ENCODE results near the gene SIL1.

Gene SIL1

DNA sequence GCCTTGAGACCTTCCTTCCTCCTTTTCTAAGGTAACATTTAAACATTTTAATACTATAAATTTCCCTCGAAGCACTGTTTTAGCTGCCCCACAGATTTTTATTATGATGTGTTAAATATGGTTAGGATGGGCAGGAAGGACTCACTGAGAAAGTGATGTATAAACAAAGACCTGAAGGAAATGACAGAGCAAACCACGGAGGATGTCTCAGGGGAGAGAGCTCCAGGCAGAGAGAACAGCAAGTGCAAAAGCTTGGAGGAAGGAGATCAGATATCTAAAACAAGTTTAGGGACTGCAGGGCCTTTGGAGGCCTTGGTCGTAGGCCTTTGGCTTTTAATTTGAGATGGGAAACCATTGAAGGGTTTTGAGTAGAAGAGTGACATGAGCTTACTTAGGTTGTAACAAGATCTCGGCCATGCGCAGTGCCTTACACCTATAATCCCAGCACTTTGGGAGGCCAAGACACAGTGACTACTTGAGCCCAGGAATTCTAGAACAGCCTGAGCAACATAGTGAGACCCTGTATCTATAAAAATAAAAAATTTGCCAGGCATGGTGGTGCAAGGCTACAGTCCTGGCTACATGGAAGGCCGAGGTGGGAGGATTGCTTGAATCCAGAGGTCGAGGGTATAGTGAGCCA lies 287.5 kb downstream of the SIL1 start:
- ChIA-PET CTCF (interaction anchor here (0.5 kb wide), 1 partner anchor 312 kb away, joined by 3 read pairs; no protein-coding TSS in a partner anchor), POLR2A (no interaction called here)

DNA sequence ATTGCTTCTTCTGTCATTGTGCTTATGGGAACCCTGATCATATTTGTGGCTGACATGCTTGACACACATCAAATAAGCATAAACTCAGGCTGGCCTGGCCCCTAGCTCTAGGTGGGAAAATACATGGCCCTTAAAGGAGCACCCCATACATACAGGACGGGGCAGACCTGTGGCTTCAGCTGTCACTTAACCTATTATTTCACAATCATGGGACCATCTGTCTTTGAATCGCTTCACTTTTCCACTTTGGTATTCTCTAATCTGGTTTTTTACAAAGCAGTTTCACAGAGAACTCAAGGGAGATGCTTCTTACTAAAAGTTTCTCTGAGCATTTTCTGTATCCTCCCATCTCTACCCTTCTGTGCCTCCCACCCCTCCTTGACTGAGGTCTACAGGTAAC lies 288.4 kb downstream of the SIL1 start:
- TF ChIP-seq FOXA1 (IDR thresholded peaks at IDR 0.05) (no peak), FOXK2 (IDR thresholded peaks at IDR 0.05) (no peak), SUZ12 (IDR thresholded peaks at IDR 0.05) (no peak), LEF1 (IDR thresholded peaks at IDR 0.05; ENCODE audit: borderline replicate concordance) (no peak), SP1 (IDR thresholded peaks at IDR 0.05) (no peak), ARNT (IDR thresholded peaks at IDR 0.05) (no peak), BHLHE40 (IDR thresholded peaks at IDR 0.05; ENCODE audit: borderline replicate concordance) (no peak), ZNF384 (IDR thresholded peaks at IDR 0.05) (no peak), CTBP1 (IDR thresholded peaks at IDR 0.05; ENCODE audit: borderline replicate concordance) (no peak), FOXM1 (IDR thresholded peaks at IDR 0.05; ENCODE audit: borderline replicate concordance) (no peak), L3MBTL2 (conservative IDR thresholded peaks at IDR 0.05) (no peak), NFRKB (IDR thresholded peaks at IDR 0.05) (no peak), ELF4 (IDR thresholded peaks at IDR 0.05) (no peak)
- TF ChIP-seq, protein P1, sequence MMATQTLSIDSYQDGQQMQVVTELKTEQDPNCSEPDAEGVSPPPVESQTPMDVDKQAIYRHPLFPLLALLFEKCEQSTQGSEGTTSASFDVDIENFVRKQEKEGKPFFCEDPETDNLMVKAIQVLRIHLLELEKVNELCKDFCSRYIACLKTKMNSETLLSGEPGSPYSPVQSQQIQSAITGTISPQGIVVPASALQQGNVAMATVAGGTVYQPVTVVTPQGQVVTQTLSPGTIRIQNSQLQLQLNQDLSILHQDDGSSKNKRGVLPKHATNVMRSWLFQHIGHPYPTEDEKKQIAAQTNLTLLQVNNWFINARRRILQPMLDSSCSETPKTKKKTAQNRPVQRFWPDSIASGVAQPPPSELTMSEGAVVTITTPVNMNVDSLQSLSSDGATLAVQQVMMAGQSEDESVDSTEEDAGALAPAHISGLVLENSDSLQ (IDR thresholded peaks at IDR 0.05), result no peak
- POLR2A ChIA-PET, result no interaction called here
- DNase-seq (ENCODE audit: extremely low spot score), result no peak
- CTCF ChIA-PET, result no interaction called here

More for the DNA sequence above, 287.5 kb downstream of the SIL1 start:
- no peak for DNase-seq (ENCODE audit: extremely low spot score)
- no peak for TF ChIP-seq CTBP1 (IDR thresholded peaks at IDR 0.05; ENCODE audit: borderline replicate concordance)
- no peak for TF ChIP-seq LEF1 (IDR thresholded peaks at IDR 0.05; ENCODE audit: borderline replicate concordance)

DNA sequence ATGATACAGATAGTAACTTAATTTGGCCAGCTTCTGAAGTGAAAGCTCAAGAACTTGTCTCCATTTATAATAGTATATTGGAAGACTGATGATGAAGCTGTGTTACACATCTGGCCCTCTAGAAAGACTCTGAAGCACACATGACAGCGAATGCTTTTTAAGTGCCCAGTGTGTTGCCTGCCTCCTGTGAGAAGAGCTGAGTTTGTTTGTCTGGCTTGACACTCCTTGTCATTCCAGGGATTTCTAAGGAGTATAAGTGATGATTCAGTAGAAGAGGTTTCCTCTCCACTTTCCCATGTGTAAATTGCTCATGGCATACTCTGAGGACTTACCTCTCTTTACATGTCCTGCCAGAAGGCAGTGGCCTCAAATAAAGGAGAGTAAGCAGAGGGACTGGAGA lies 292.6 kb downstream of the SIL1 start:
- no peak for DNase-seq (ENCODE audit: extremely low spot score)
- CTCF ChIA-PET, result no interaction called here
- POLR2A ChIA-PET, result no interaction called here
- TF ChIP-seq FOXM1 (IDR thresholded peaks at IDR 0.05; ENCODE audit: borderline replicate concordance), result no peak
- no peak for TF ChIP-seq SUZ12 (IDR thresholded peaks at IDR 0.05)
- TF ChIP-seq BHLHE40 (IDR thresholded peaks at IDR 0.05; ENCODE audit: borderline replicate concordance), result no peak
- TF ChIP-seq L3MBTL2 (conservative IDR thresholded peaks at IDR 0.05), result no peak
- no peak for TF ChIP-seq CTBP1 (IDR thresholded peaks at IDR 0.05; ENCODE audit: borderline replicate concordance)
- no peak for TF ChIP-seq TARDBP (IDR thresholded peaks at IDR 0.05)
- TF ChIP-seq ARNT (IDR thresholded peaks at IDR 0.05), result no peak
- TF ChIP-seq ELF4 (IDR thresholded peaks at IDR 0.05), result no peak
- TF ChIP-seq FOXA1 (IDR thresholded peaks at IDR 0.05), result no peak

DNA sequence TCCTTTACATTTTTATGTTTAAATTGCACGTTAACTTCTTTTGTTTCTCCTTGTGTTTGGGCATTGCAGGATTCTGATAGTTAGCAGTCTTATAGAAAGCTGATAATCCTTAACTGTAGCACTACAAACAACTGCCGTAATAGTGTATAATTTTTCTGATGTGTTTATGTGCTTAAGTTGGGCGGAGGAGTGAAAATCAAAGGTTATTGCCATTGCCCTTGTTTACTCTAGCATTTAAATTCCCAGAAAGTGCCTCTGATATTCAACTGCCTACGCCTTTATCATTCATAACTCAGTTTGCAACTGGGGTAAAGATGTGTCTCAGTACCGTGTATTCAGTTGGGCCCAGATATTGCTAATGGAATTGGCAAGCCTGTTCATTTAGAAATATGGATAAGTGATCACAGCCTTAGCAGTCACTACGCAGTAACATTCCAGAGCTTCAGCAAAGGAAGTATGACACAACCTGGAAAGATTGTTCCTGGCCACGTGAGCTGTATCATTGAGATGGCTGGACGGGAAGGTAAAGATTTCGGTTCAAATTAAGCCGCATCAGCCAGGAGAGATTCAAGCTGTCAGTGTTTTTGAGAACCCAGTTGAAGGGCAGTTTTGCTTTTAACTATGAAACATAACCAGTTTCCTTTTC lies 294.9 kb downstream of the SIL1 start:
- POLR2A ChIA-PET, result no interaction called here
- TF ChIP-seq SP1 (IDR thresholded peaks at IDR 0.05) (no peak), BHLHE40 (IDR thresholded peaks at IDR 0.05; ENCODE audit: borderline replicate concordance) (no peak), FOXA1 (IDR thresholded peaks at IDR 0.05) (no peak), ARNT (IDR thresholded peaks at IDR 0.05) (no peak), ZNF384 (IDR thresholded peaks at IDR 0.05) (no peak), LEF1 (IDR thresholded peaks at IDR 0.05; ENCODE audit: borderline replicate concordance) (no peak), FOXK2 (IDR thresholded peaks at IDR 0.05) (no peak), NFRKB (IDR thresholded peaks at IDR 0.05) (no peak), ELF4 (IDR thresholded peaks at IDR 0.05) (no peak), FOXM1 (IDR thresholded peaks at IDR 0.05; ENCODE audit: borderline replicate concordance) (no peak), SUZ12 (IDR thresholded peaks at IDR 0.05) (no peak), HDGF (IDR thresholded peaks at IDR 0.05; ENCODE audit: borderline replicate concordance) (no peak), CTBP1 (IDR thresholded peaks at IDR 0.05; ENCODE audit: borderline replicate concordance) (no peak), TARDBP (IDR thresholded peaks at IDR 0.05) (no peak), L3MBTL2 (conservative IDR thresholded peaks at IDR 0.05) (no peak)
- TF ChIP-seq, protein P1 (IDR thresholded peaks at IDR 0.05), result no peak
- no peak for DNase-seq (ENCODE audit: extremely low spot score)
- CTCF ChIA-PET, result no interaction called here

DNA sequence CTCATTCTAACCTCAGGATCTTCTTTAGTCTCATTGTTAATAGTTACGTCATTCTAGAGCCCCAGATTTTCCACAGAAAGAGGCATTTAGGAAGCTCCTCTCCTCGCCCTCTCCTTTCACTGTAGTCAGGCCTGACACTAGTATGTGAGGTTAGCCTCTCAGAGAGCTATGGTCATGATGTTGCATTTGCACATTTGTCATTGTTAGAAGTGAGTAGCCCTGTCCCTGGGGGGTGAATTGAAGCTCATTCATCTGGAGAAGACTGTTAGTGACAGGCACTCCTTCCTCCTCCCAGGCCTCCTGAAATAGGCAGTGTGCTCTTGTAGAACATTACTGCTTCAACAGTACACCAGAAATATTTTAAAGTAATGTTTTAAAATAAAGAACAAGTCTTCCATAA lies 296.5 kb downstream of the SIL1 start:
- TF ChIP-seq ZNF384 (IDR thresholded peaks at IDR 0.05) (no peak), BHLHE40 (IDR thresholded peaks at IDR 0.05; ENCODE audit: borderline replicate concordance) (no peak), SUZ12 (IDR thresholded peaks at IDR 0.05) (no peak), TARDBP (IDR thresholded peaks at IDR 0.05) (no peak), SP1 (IDR thresholded peaks at IDR 0.05) (no peak), CTBP1 (IDR thresholded peaks at IDR 0.05; ENCODE audit: borderline replicate concordance) (no peak), ARNT (IDR thresholded peaks at IDR 0.05) (no peak), L3MBTL2 (conservative IDR thresholded peaks at IDR 0.05) (no peak), LEF1 (IDR thresholded peaks at IDR 0.05; ENCODE audit: borderline replicate concordance) (no peak), ELF4 (IDR thresholded peaks at IDR 0.05) (no peak)
- POLR2A ChIA-PET, result no interaction called here
- CTCF ChIA-PET, result no interaction called here
- no peak for DNase-seq (ENCODE audit: extremely low spot score)

DNA sequence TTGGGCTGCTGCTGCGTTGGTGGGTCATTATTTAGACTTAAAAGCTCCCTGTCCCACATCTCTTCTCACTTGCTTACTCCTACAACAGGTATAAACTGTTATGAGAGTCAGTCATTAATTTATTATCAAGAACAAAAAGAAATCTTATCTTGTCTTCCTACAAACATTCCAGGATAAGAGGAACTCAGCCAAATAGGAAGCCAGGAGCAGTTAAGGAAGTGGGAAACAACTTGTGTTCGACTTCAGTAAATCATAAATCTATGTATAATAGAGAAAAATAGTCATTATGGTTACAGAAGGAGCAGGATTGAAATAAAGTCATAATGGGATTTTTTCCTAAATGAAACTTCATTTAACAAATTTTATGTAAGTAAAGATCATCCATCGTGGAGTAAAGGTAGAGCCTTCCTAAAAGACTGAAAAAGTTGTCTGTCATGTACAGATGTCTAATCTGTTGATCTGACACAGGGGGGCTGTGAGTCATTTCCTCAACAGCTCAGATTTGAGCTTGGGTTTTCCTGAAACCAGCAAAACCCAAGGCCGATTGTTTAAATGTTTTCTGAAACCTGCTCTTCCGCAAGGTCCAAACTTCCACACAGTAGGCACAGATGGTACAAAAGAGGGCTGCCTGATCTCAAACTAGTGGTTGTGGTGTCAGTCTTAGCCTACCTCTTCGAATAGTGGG lies 297.7 kb downstream of the SIL1 start:
- DNase-seq (ENCODE audit: extremely low spot score), result no peak
- TF ChIP-seq NFRKB (IDR thresholded peaks at IDR 0.05) (no peak), LEF1 (IDR thresholded peaks at IDR 0.05; ENCODE audit: borderline replicate concordance) (no peak), FOXM1 (IDR thresholded peaks at IDR 0.05; ENCODE audit: borderline replicate concordance) (no peak), BHLHE40 (IDR thresholded peaks at IDR 0.05; ENCODE audit: borderline replicate concordance) (no peak), L3MBTL2 (conservative IDR thresholded peaks at IDR 0.05) (no peak), TARDBP (IDR thresholded peaks at IDR 0.05) (no peak), FOXA1 (IDR thresholded peaks at IDR 0.05) (no peak), ELF4 (IDR thresholded peaks at IDR 0.05) (no peak), HDGF (IDR thresholded peaks at IDR 0.05; ENCODE audit: borderline replicate concordance) (no peak), ZNF384 (IDR thresholded peaks at IDR 0.05) (no peak), FOXK2 (IDR thresholded peaks at IDR 0.05) (no peak)
- POLR2A ChIA-PET, result no interaction called here
- CTCF ChIA-PET, result no interaction called here

All from HEK293T (cell line).